CD14-positive monocyte (primary cell): ENCODE measurements around the gene FRZB. TPM values are rescaled to one million over a fixed set of nuclear protein-coding genes. Genes with fewer than 3 reads are reported as not detected.
"Not testable (repeated sequence)": the region's sequence is repeated elsewhere in the genome, so short reads cannot be mapped to it uniquely, and the experiment has no call there.

Source experiments
- DNase-seq, 3 donors: peaks; one replicate each; pipeline ENCODE4 v3.0.0-alpha.2; 2011 to 2022
- H2AFZ ChIP-seq: 2 replicates; pipeline ENCODE4 v1.6.0; 2012; ENCODE audit warnings: mild to moderate bottlenecking, low read depth, low read length, inconsistent platforms; ENCODE audit not compliant: insufficient read depth, poor library complexity, severe bottlenecking
- H3K27ac ChIP-seq, 2 donors: 1 replicate in 1 of 2; 2 replicates in 1 of 2; pipeline ENCODE4 v1.5.1; 2012 to 2013; ENCODE audit warnings: low read length in 2 of 2, control low read depth in 1 of 2, inconsistent platforms in 1 of 2, low read depth in 1 of 2, mild to moderate bottlenecking in 1 of 2
- H3K27me3 ChIP-seq, 2 donors: one replicate each; pipeline versions ENCODE4 v1.6.0 to v1.6.1; 2011 to 2013; ENCODE audit warnings: low read length in 2 of 2; ENCODE audit not compliant: control insufficient read depth in 2 of 2, insufficient read depth in 2 of 2
- H3K36me3 ChIP-seq, 2 donors: replicated peaks in 1 of 2; 1 replicate in 1 of 2; 2 replicates in 1 of 2; pipeline versions ENCODE4 v1.5.1 to v1.6.1; 2012 to 2013; ENCODE audit warnings: low read length in 2 of 2, control low read depth in 1 of 2, inconsistent platforms in 1 of 2, mild to moderate bottlenecking in 1 of 2; ENCODE audit not compliant: insufficient read depth in 2 of 2, control insufficient read depth in 1 of 2
- H3K4me1 ChIP-seq, 2 donors: 1 replicate in 1 of 2; 2 replicates in 1 of 2; pipeline versions ENCODE4 v1.5.1 to v1.6.1; 2012 to 2013; ENCODE audit warnings: low read length in 2 of 2, control low read depth in 1 of 2, inconsistent platforms in 1 of 2, mild to moderate bottlenecking in 1 of 2, moderate library complexity in 1 of 2; ENCODE audit not compliant: insufficient read depth in 2 of 2, control insufficient read depth in 1 of 2
- H3K4me2 ChIP-seq: replicated peaks from 2 replicates; pipeline ENCODE3; 2012; ENCODE audit warnings: low read length, moderate library complexity, mild to moderate bottlenecking; ENCODE audit not compliant: poor library complexity, severe bottlenecking; ENCODE audit errors: extremely low read depth
- H3K4me3 ChIP-seq, 3 experiments: fragments of 200-600 bp in 1 of 3; sonication (generic) in 1 of 3; replicated peaks in 1 of 3; 1 replicate in 2 of 3; 2 replicates in 1 of 3; pipeline ENCODE4 v1.5.1; 2011 to 2013; ENCODE audit warnings: low read length in 3 of 3, mild to moderate bottlenecking in 3 of 3, control low read depth in 2 of 3, low read depth in 2 of 3, inconsistent platforms in 1 of 3, moderate library complexity in 1 of 3
- H3K79me2 ChIP-seq: 2 replicates; pipeline ENCODE4 v1.6.0; 2012; ENCODE audit warnings: mild to moderate bottlenecking, control low read depth, inconsistent platforms, low read length, moderate library complexity; ENCODE audit not compliant: insufficient read depth
- H3K9ac ChIP-seq: 2 replicates; pipeline ENCODE4 v1.6.0; 2017; ENCODE audit warnings: low read length, mild to moderate bottlenecking; ENCODE audit not compliant: insufficient read depth, poor library complexity, severe bottlenecking
- H3K9me3 ChIP-seq, 2 donors: replicated peaks in 1 of 2; 1 replicate in 1 of 2; 2 replicates in 1 of 2; pipeline versions ENCODE4 v1.5.1 to v1.6.1; 2012 to 2013; ENCODE audit warnings: low read length in 2 of 2, control low read depth in 1 of 2; ENCODE audit not compliant: control insufficient read depth in 1 of 2, insufficient read depth in 1 of 2
- H4K20me1 ChIP-seq: 2 replicates; pipeline ENCODE4 v1.6.0; 2012; ENCODE audit warnings: mild to moderate bottlenecking, low read length, control low read depth, moderate library complexity; ENCODE audit not compliant: insufficient read depth
- H3K27ac Mint-ChIP-seq, 7 donors: one replicate each; pipeline ENCODE4 v1.8.0; 2020; ENCODE audit warnings: mild to moderate bottlenecking in 7 of 7, mixed read lengths in 7 of 7, moderate library complexity in 6 of 7, inconsistent platforms in 2 of 7
- H3K27me3 Mint-ChIP-seq, 3 donors: one replicate each; pipeline ENCODE4 v1.8.0; 2021 to 2022; ENCODE audit warnings: low read depth in 3 of 3, mild to moderate bottlenecking in 3 of 3, mixed read lengths in 3 of 3, moderate library complexity in 3 of 3, inconsistent platforms in 1 of 3
- H3K36me3 Mint-ChIP-seq, 2 donors: one replicate each; pipeline ENCODE4 v1.8.0; 2020; ENCODE audit warnings: mixed read lengths in 2 of 2, inconsistent platforms in 1 of 2, mild to moderate bottlenecking in 1 of 2
- H3K4me1 Mint-ChIP-seq: one replicate; pipeline ENCODE4 v1.8.0; 2020; ENCODE audit warnings: mild to moderate bottlenecking, mixed read lengths
- H3K4me3 Mint-ChIP-seq, 2 donors: one replicate each; pipeline ENCODE4 v1.8.0; 2020; ENCODE audit warnings: mild to moderate bottlenecking in 2 of 2, mixed read lengths in 2 of 2, moderate library complexity in 1 of 2
- H3K9me3 Mint-ChIP-seq, 7 donors: one replicate each; pipeline ENCODE4 v1.8.0; 2020 to 2022; ENCODE audit warnings: mixed read lengths in 7 of 7, mild to moderate bottlenecking in 6 of 7, moderate library complexity in 6 of 7, inconsistent platforms in 2 of 7
- CTCF ChIP-seq: fragments of 200-600 bp; IDR thresholded peaks from one replicate; pipeline ENCODE4 v1.8.0; 2022; ENCODE audit warnings: antibody characterized with exemption, mild to moderate bottlenecking
- WGBS: methylation state at CpG from one replicate; pipeline ENCODE4 v1.1.5; 2013; ENCODE audit warnings: missing lambda C conversion rate; ENCODE audit not compliant: insufficient coverage; 5-methylcytosine and 5-hydroxymethylcytosine counted together
- intact Hi-C, 2 donors: fragments of 100-400 bp; cut with micrococcal nuclease; formaldehyde crosslinking; loops; one replicate each; pipeline versions ENCODE4 v1.15.0 to v1.15.1; 2023
- polyA plus RNA-seq, 3 donors: library from polyadenylated mRNA; depleted of rRNA in 1 of 3; unstranded in 2 of 3; stranded (reverse) in 1 of 3; fragments of 300-500 nt in 2 of 3; fragments of >200 nt in 1 of 3; fragmentation: Illumina TruSeq in 2 of 3; gene quantifications; 1 replicate in 2 of 3; 2 replicates in 1 of 3; pipeline ENCODE4 v1.2.3, GENCODE V29; 2012 to 2021

Gene FRZB
- polyA plus RNA-seq, 3 donors, result not detected

- H3K4me3 ChIP-seq, result no peak overlapping the region
- no peak overlapping the region for H3K4me3 Mint-ChIP-seq
- no peak overlapping the region for H3K9ac ChIP-seq
- no peak overlapping the region for H2AFZ ChIP-seq
- no peaks in the 10 kb centered on the region for H3K36me3 Mint-ChIP-seq
- H3K79me2 ChIP-seq, result no peaks in the 10 kb centered on the region
- 83% methylated on average over 1 of the region's 2 CpGs for WGBS
- peaks cover under 1 to 2% (median 1%) of the 10 kb centered on the region in 3 donors for H3K27me3 Mint-ChIP-seq
- no peak for TF ChIP-seq CTCF
- no peaks in the 10 kb centered on the region for H3K27me3 ChIP-seq
- H3K9me3 Mint-ChIP-seq, result peaks cover 0 to 11% (median 4%) of the 10 kb centered on the region in 7 donors
- H3K27ac ChIP-seq, result no peak overlapping the region
- H4K20me1 ChIP-seq, result no peaks in the 10 kb centered on the region
- no peaks in the 10 kb centered on the region for H3K4me1 ChIP-seq
- H3K36me3 ChIP-seq, result no peaks in the 10 kb centered on the region
- H3K9me3 ChIP-seq, result peaks cover 4% of the 10 kb centered on the region in 2 donors
- no peak for DNase-seq
- intact Hi-C loops, result no loop called here
- H3K4me1 Mint-ChIP-seq, result no peaks in the 10 kb centered on the region
- H3K4me2 ChIP-seq, result no peak overlapping the region
- no peak overlapping the region for H3K27ac Mint-ChIP-seq
Measured at GRCh38 chr2:182883451-182883850, 17.0 kb upstream of the FRZB start.

- H3K4me3 ChIP-seq, H3K27me3 ChIP-seq, H3K9ac ChIP-seq, H3K36me3 ChIP-seq, H3K79me2 ChIP-seq, intact Hi-C loops, H3K27ac ChIP-seq, H3K4me2 ChIP-seq, H3K27ac Mint-ChIP-seq, H3K9me3 ChIP-seq, H3K36me3 Mint-ChIP-seq, DNase-seq, H3K27me3 Mint-ChIP-seq, H4K20me1 ChIP-seq, H3K4me1 ChIP-seq, H3K4me1 Mint-ChIP-seq, H2AFZ ChIP-seq, H3K4me3 Mint-ChIP-seq: not testable (repeated sequence)
- peaks cover 2 to 12% (median 10%) of the 10 kb centered on the region in 7 donors for H3K9me3 Mint-ChIP-seq
- WGBS, result no CpG with 5 or more reads among the region's 1 CpG
Measured at GRCh38 chr2:182880100-182880499, 13.7 kb upstream of the FRZB start.

GRCh38 chr2:182876653-182877052 lies 10.2 kb upstream of the FRZB start:
- WGBS, result no CpG with 5 or more reads among the region's 1 CpG
- DNase-seq, H3K36me3 Mint-ChIP-seq, H3K4me3 ChIP-seq, H3K27me3 ChIP-seq, H2AFZ ChIP-seq, H3K27me3 Mint-ChIP-seq, H3K4me2 ChIP-seq, H3K27ac ChIP-seq, H3K79me2 ChIP-seq, H3K9ac ChIP-seq, H3K4me3 Mint-ChIP-seq, H3K9me3 ChIP-seq, H3K4me1 ChIP-seq, H3K27ac Mint-ChIP-seq, H4K20me1 ChIP-seq, H3K36me3 ChIP-seq, H3K4me1 Mint-ChIP-seq, intact Hi-C loops: not testable (repeated sequence)
- peaks cover 2 to 18% (median 15%) of the 10 kb centered on the region in 7 donors for H3K9me3 Mint-ChIP-seq
